ENCODE results near the gene KCTD8.

Gene KCTD8

DNA sequence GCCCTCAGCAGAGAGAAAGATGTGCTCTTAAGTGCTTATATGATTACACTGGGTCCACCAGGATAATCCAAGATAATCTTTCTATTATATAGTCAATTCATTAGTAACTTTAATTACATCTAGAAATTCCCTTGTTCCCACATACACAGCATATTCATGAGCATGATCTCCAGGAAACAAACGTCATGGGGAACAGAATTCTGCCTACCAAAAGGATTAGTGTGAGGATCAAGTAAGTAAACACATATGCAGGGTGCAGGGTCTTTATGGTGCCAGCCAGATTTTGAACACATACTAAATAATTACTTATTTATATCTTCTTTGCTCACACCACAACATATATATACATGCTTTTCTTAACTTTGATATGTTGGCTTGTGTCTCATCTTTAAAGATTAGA is 169.1 kb downstream of the KCTD8 start:
- Histone ChIP-seq H3K36me3 (ENCODE audit: insufficient read depth, low read length) (no peaks in the 10 kb centered on the region), H3K4me3 (no peak overlapping the region), H3K9me3 (ENCODE audit: low read depth, low read length) (no peaks in the 10 kb centered on the region), H3K27ac (no peak overlapping the region), H3K9ac (ENCODE audit: insufficient read length) (no peak overlapping the region)
- TF ChIP-seq FOXP2 (optimal IDR thresholded peaks at IDR 0.05; ENCODE audit: control extremely low read depth, extremely low read length, insufficient read depth) = no peak
- no peak for TF ChIP-seq EZH2 (IDR thresholded peaks at IDR 0.05)
- no peak for TF ChIP-seq POLR2AphosphoS5 (IDR thresholded peaks at IDR 0.05; ENCODE audit: borderline replicate concordance, low read depth, low read length)
- DNase-seq (ENCODE audit: low read depth, low spot score) = no peak

DNA sequence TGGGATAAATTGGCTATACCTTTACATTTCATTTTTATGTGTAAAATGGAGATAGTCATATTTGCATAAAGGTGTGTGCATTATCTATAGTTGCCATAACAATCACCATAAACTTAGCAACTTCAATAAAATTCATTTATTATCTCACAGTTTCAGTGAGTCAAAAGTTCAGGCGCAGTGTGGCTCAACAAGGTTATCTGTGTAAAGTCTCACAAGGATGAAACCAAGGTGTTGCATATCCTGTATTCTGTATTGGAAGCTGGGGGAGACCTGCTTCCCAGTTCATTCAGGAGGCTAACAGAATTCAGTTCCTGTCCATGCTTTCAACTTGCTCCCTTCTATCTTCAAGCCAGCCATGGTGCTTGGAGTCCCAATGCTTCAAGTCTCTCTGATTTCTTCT is 169.5 kb downstream of the KCTD8 start:
- Histone ChIP-seq H3K27ac (no peak overlapping the region), H3K9me3 (ENCODE audit: low read depth, low read length) (no peaks in the 10 kb centered on the region), H3K4me3 (no peak overlapping the region), H3K36me3 (ENCODE audit: insufficient read depth, low read length) (no peaks in the 10 kb centered on the region), H3K9ac (ENCODE audit: insufficient read length) (no peak overlapping the region)
- DNase-seq (ENCODE audit: low read depth, low spot score) = no peak
- TF ChIP-seq POLR2AphosphoS5 (IDR thresholded peaks at IDR 0.05; ENCODE audit: borderline replicate concordance, low read depth, low read length) (no peak), EZH2 (IDR thresholded peaks at IDR 0.05) (no peak), FOXP2 (optimal IDR thresholded peaks at IDR 0.05; ENCODE audit: control extremely low read depth, extremely low read length, insufficient read depth) (no peak)

GRCh38 chr4:44257461-44257860 is 191.1 kb downstream of the KCTD8 start:
- Histone ChIP-seq H3K9ac (ENCODE audit: insufficient read length) (no peak overlapping the region), H3K9me3 (ENCODE audit: low read depth, low read length) (no peaks in the 10 kb centered on the region), H3K4me3 (no peak overlapping the region), H3K27ac (no peak overlapping the region), H3K36me3 (ENCODE audit: insufficient read depth, low read length) (no peaks in the 10 kb centered on the region)
- TF ChIP-seq EZH2 (IDR thresholded peaks at IDR 0.05) = no peak
- no peak for TF ChIP-seq POLR2AphosphoS5 (IDR thresholded peaks at IDR 0.05; ENCODE audit: borderline replicate concordance, low read depth, low read length)
- TF ChIP-seq FOXP2 (optimal IDR thresholded peaks at IDR 0.05; ENCODE audit: control extremely low read depth, extremely low read length, insufficient read depth) = no peak
- DNase-seq (ENCODE audit: low read depth, low spot score) = no peak

GRCh38 chr4:44256414-44256813 is 192.2 kb downstream of the KCTD8 start:
- no peaks in the 10 kb centered on the region for H3K9me3 ChIP-seq (ENCODE audit: low read depth, low read length)
- no peak for DNase-seq (ENCODE audit: low read depth, low spot score)
- no peaks in the 10 kb centered on the region for H3K36me3 ChIP-seq (ENCODE audit: insufficient read depth, low read length)
- TF ChIP-seq FOXP2 (optimal IDR thresholded peaks at IDR 0.05; ENCODE audit: control extremely low read depth, extremely low read length, insufficient read depth) (no peak), EZH2 (IDR thresholded peaks at IDR 0.05) (no peak), POLR2AphosphoS5 (IDR thresholded peaks at IDR 0.05; ENCODE audit: borderline replicate concordance, low read depth, low read length) (no peak)
- no peak overlapping the region for H3K4me3 ChIP-seq
- no peak overlapping the region for H3K27ac ChIP-seq
- no peak overlapping the region for H3K9ac ChIP-seq (ENCODE audit: insufficient read length)

- no peak for DNase-seq (ENCODE audit: low read depth, low spot score)
- Histone ChIP-seq H3K36me3 (ENCODE audit: insufficient read depth, low read length) (no peaks in the 10 kb centered on the region), H3K4me3 (no peak overlapping the region), H3K9me3 (ENCODE audit: low read depth, low read length) (no peaks in the 10 kb centered on the region), H3K27ac (no peak overlapping the region), H3K9ac (ENCODE audit: insufficient read length) (no peak overlapping the region)
- TF ChIP-seq FOXP2 (optimal IDR thresholded peaks at IDR 0.05; ENCODE audit: control extremely low read depth, extremely low read length, insufficient read depth) = no peak
These were observed 211.0 kb downstream of the KCTD8 start for GRCh38 chr4:44237643-44238042.

GRCh38 chr4:44235897-44236296 is 212.7 kb downstream of the KCTD8 start:
- no peak for DNase-seq (ENCODE audit: low read depth, low spot score)
- no peak overlapping the region for H3K27ac ChIP-seq
- no peaks in the 10 kb centered on the region for H3K36me3 ChIP-seq (ENCODE audit: insufficient read depth, low read length)
- H3K9ac ChIP-seq (ENCODE audit: insufficient read length) = no peak overlapping the region
- no peak overlapping the region for H3K4me3 ChIP-seq
- no peaks in the 10 kb centered on the region for H3K9me3 ChIP-seq (ENCODE audit: low read depth, low read length)
- no peak for TF ChIP-seq POLR2AphosphoS5 (IDR thresholded peaks at IDR 0.05; ENCODE audit: borderline replicate concordance, low read depth, low read length)
- no peak for TF ChIP-seq EZH2 (IDR thresholded peaks at IDR 0.05)
- no peak for TF ChIP-seq FOXP2 (optimal IDR thresholded peaks at IDR 0.05; ENCODE audit: control extremely low read depth, extremely low read length, insufficient read depth)

DNA sequence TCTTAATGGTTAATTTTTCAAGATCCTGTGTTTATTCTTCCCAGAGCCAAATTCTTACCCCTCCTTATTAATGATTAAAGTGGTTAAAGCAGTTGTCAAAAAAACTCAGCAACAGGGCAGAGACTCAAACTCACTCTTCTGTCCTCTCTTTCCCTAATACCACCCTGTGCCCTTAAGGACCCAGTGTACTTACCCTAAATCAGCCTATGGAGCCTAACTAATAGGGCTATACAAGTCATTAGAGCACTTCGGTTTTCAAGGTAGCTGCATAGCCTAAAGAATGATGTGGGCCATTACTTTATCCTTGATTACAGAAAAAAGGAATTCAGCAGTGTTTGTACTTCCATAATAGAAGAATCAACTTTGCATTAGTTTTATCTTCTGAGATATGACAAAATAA is 216.3 kb downstream of the KCTD8 start:
- H3K9me3 ChIP-seq (ENCODE audit: low read depth, low read length) = no peaks in the 10 kb centered on the region
- DNase-seq (ENCODE audit: low read depth, low spot score) = no peak
- H3K27ac ChIP-seq = no peak overlapping the region
- H3K4me3 ChIP-seq = no peak overlapping the region
- H3K9ac ChIP-seq (ENCODE audit: insufficient read length) = no peak overlapping the region
- H3K36me3 ChIP-seq (ENCODE audit: insufficient read depth, low read length) = no peaks in the 10 kb centered on the region
- TF ChIP-seq FOXP2 (optimal IDR thresholded peaks at IDR 0.05; ENCODE audit: control extremely low read depth, extremely low read length, insufficient read depth) (no peak), EZH2 (IDR thresholded peaks at IDR 0.05) (no peak), POLR2AphosphoS5 (IDR thresholded peaks at IDR 0.05; ENCODE audit: borderline replicate concordance, low read depth, low read length) (no peak)

- H3K4me3 ChIP-seq = no peak overlapping the region
- no peak overlapping the region for H3K9ac ChIP-seq (ENCODE audit: insufficient read length)
- H3K36me3 ChIP-seq (ENCODE audit: insufficient read depth, low read length) = no peaks in the 10 kb centered on the region
- no peak for DNase-seq (ENCODE audit: low read depth, low spot score)
- no peaks in the 10 kb centered on the region for H3K9me3 ChIP-seq (ENCODE audit: low read depth, low read length)
- TF ChIP-seq POLR2AphosphoS5 (IDR thresholded peaks at IDR 0.05; ENCODE audit: borderline replicate concordance, low read depth, low read length) (no peak), FOXP2 (optimal IDR thresholded peaks at IDR 0.05; ENCODE audit: control extremely low read depth, extremely low read length, insufficient read depth) (no peak), EZH2 (IDR thresholded peaks at IDR 0.05) (no peak)
- no peak overlapping the region for H3K27ac ChIP-seq
These were observed 217.6 kb downstream of the KCTD8 start for GRCh38 chr4:44231006-44231405.

DNA sequence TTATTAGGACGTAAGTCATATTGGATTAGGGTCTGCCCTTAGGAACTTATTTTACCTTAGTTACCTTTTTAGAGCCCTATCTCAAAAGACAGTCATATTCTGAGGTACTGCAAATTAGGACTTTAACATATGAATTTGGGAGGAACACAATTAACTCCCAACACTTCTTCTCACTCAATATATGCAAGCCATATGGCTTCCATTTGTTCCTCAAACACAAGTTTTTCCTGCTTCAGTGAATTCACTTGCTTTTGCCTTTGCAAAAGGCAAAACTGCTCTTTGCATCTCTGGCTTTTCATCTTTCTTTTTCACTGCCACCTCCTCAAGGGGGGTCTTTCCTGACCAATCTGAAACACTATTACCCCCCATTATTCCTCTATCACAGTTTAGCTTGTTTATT is 220.3 kb downstream of the KCTD8 start:
- no peak overlapping the region for H3K4me3 ChIP-seq
- no peak for DNase-seq (ENCODE audit: low read depth, low spot score)
- no peak overlapping the region for H3K9ac ChIP-seq (ENCODE audit: insufficient read length)
- no peak overlapping the region for H3K27ac ChIP-seq
- TF ChIP-seq POLR2AphosphoS5 (IDR thresholded peaks at IDR 0.05; ENCODE audit: borderline replicate concordance, low read depth, low read length) (no peak), FOXP2 (optimal IDR thresholded peaks at IDR 0.05; ENCODE audit: control extremely low read depth, extremely low read length, insufficient read depth) (no peak), EZH2 (IDR thresholded peaks at IDR 0.05) (no peak)
- no peaks in the 10 kb centered on the region for H3K36me3 ChIP-seq (ENCODE audit: insufficient read depth, low read length)
- no peaks in the 10 kb centered on the region for H3K9me3 ChIP-seq (ENCODE audit: low read depth, low read length)
